HL-60 (cell line): ENCODE measurements around the gene RHOB.
"Not testable (repeated sequence)": the region's sequence is repeated elsewhere in the genome, so short reads cannot be mapped to it uniquely, and the experiment has no call there.

ENCODE experiments used
- DNase-seq, 2 experiments: peaks; one replicate each; pipeline ENCODE4 v3.0.0-alpha.2; 2010 to 2020; ENCODE audit warnings: low read depth in 1 of 2, low spot score in 1 of 2
- H3K27ac ChIP-seq: fragments of 250-450 bp; sonication (Bioruptor Pico); replicated peaks from 2 replicates; pipeline ENCODE4 v1.5.1; 2020; ENCODE audit warnings: mild to moderate bottlenecking, moderate library complexity
- H3K27me3 ChIP-seq: fragments of 250-450 bp; sonication (Bioruptor Pico); 2 replicates; pipeline ENCODE4 v1.5.1; 2021; ENCODE audit warnings: mild to moderate bottlenecking, moderate library complexity; ENCODE audit not compliant: insufficient read depth, poor library complexity, severe bottlenecking
- H3K4me3 ChIP-seq: replicated peaks from 2 replicates; pipeline ENCODE4 v1.5.1; 2011; ENCODE audit warnings: mild to moderate bottlenecking, control low read depth, low read length; ENCODE audit not compliant: insufficient read depth
- CTCF ChIP-seq: IDR thresholded peaks from one replicate; pipeline ENCODE4 v1.5.1; 2011; ENCODE audit warnings: low read length, control low read depth, inconsistent platforms; ENCODE audit not compliant: insufficient read depth
- GABPA ChIP-seq: IDR thresholded peaks from 2 replicates; pipeline ENCODE4 v1.6.1; 2012; ENCODE audit warnings: low read depth
- POLR2AphosphoS5 ChIP-seq: IDR thresholded peaks from 2 replicates; pipeline ENCODE4 v1.6.1; 2012; ENCODE audit warnings: low read depth
- REST ChIP-seq: IDR thresholded peaks from 2 replicates; pipeline ENCODE4 v1.6.1; 2012; ENCODE audit warnings: low read depth; ENCODE audit not compliant: insufficient replicate concordance
- SPI1 ChIP-seq: IDR thresholded peaks from 2 replicates; pipeline ENCODE4 v1.6.1; 2012; ENCODE audit warnings: low read depth, mild to moderate bottlenecking, borderline replicate concordance

RHOB gene

DNA sequence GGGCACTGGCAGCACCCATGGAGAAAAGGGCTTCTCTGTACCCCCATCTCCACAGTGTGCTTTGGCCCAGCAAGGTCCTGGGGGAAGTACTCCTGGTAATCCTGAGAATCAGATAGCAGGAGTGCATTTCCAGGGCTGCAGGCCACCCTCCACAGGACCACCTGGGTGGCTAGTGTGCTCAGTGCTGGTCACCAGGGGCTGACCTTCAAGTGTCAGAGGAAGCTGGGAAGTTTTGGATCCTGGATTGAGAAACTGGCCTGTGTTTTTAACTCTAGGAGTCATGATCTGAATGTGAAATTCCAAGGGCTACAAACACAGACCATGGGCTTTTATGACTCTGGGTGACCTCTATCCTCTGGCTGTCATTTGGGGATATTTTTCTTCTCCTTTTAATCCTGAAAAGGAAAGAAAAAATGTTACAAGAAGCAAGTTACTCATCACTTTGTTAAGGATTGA lies 9.3 kb downstream of the RHOB start:
- DNase-seq, result no peak
- no peak overlapping the region for H3K27ac ChIP-seq
- H3K27me3 ChIP-seq, result peaks cover 12% of the 10 kb centered on the region
- H3K4me3 ChIP-seq, result no peak overlapping the region
- no peak for TF ChIP-seq POLR2AphosphoS5
- no peak for TF ChIP-seq CTCF
- no peak for TF ChIP-seq GABPA
- TF ChIP-seq REST, result no peak
- no peak for TF ChIP-seq SPI1

- H3K27me3 ChIP-seq, result peaks cover 10% of the 10 kb centered on the region
- TF ChIP-seq CTCF (no peak), POLR2AphosphoS5 (no peak), SPI1 (no peak), REST (no peak), GABPA (no peak)
- no peak overlapping the region for H3K4me3 ChIP-seq
- no peak overlapping the region for H3K27ac ChIP-seq
- DNase-seq, result no peak
These were observed 10.0 kb downstream of the RHOB start for GRCh38 chr2:20456636-20457426.

- no peak for DNase-seq
- Histone ChIP-seq H3K27ac (no peak overlapping the region), H3K27me3 (peaks cover 10% of the 10 kb centered on the region), H3K4me3 (no peak overlapping the region)
- TF ChIP-seq GABPA (no peak), CTCF (no peak), SPI1 (no peak), REST (no peak), POLR2AphosphoS5 (no peak)
These were observed 11.1 kb downstream of the RHOB start for GRCh38 chr2:20457661-20458630.

GRCh38 chr2:20458737-20459484 lies 12.0 kb downstream of the RHOB start:
- not testable (repeated sequence) for H3K4me3 ChIP-seq, H3K27ac ChIP-seq, DNase-seq, H3K27me3 ChIP-seq
